Measurements from ENCODE around the gene ZNF678.
"Not testable (repeated sequence)": the region's sequence is repeated elsewhere in the genome, so short reads cannot be mapped to it uniquely, and the experiment has no call there.

ZNF678 gene

GRCh38 chr1:227606271-227606670, 42.9 kb downstream of the ZNF678 start:
- not testable (repeated sequence) for ATAC-seq

GRCh38 chr1:227607336-227607898, 44.1 kb downstream of the ZNF678 start:
- ATAC-seq, result no peak

- ATAC-seq, result no peak
These were observed 49.3 kb downstream of the ZNF678 start for GRCh38 chr1:227612658-227613057.

GRCh38 chr1:227613526-227613925, 50.2 kb downstream of the ZNF678 start:
- ATAC-seq, result no peak

- no peak for ATAC-seq
These were observed 57.9 kb downstream of the ZNF678 start for GRCh38 chr1:227621211-227621610.

- ATAC-seq, result no peak
These were observed 59.6 kb downstream of the ZNF678 start for GRCh38 chr1:227622739-227623475.

GRCh38 chr1:227632325-227632724, 69.0 kb downstream of the ZNF678 start:
- no peak for ATAC-seq

GRCh38 chr1:227635596-227635995, 72.2 kb downstream of the ZNF678 start:
- ATAC-seq, result no peak

- no peak for ATAC-seq
These were observed 91.1 kb downstream of the ZNF678 start for GRCh38 chr1:227654431-227654830.

GRCh38 chr1:227654858-227655752, 91.7 kb downstream of the ZNF678 start:
- ATAC-seq, result no peak

GRCh38 chr1:227661495-227661894, 98.1 kb downstream of the ZNF678 start:
- ATAC-seq, result no peak

- ATAC-seq, result no peak
These were observed 99.6 kb downstream of the ZNF678 start for GRCh38 chr1:227662933-227663332.

- ATAC-seq, result no peak
These were observed 102.9 kb downstream of the ZNF678 start for GRCh38 chr1:227666286-227666685.

- ATAC-seq, result no peak
These were observed 110.1 kb downstream of the ZNF678 start for GRCh38 chr1:227673441-227673840.

- ATAC-seq, result no peak
These were observed 122.5 kb downstream of the ZNF678 start for GRCh38 chr1:227685807-227686206.

GRCh38 chr1:227697321-227697864, 134.0 kb downstream of the ZNF678 start:
- no peak for ATAC-seq

- ATAC-seq, result not testable (repeated sequence)
These were observed 138.3 kb downstream of the ZNF678 start for GRCh38 chr1:227701631-227702030.

- peak; percentile 46 to 63 for ATAC-seq
These were observed 144.5 kb downstream of the ZNF678 start for GRCh38 chr1:227707846-227708245.

GRCh38 chr1:227709451-227709850, 146.1 kb downstream of the ZNF678 start:
- no peak for ATAC-seq

GRCh38 chr1:227710474-227710873, 147.1 kb downstream of the ZNF678 start:
- not testable (repeated sequence) for ATAC-seq

- ATAC-seq, result no peak
These were observed 149.3 kb downstream of the ZNF678 start for GRCh38 chr1:227712648-227713047.

- no peak for ATAC-seq
These were observed 155.6 kb downstream of the ZNF678 start for GRCh38 chr1:227718932-227719331.

- ATAC-seq, result no peak
These were observed 160.1 kb downstream of the ZNF678 start for GRCh38 chr1:227723474-227723873.
